Dedifferentiated amniotic fluid mesenchymal stem cell (primary cell): ENCODE data around the gene B3GALT6.

Source experiments
- DNase-seq: peaks from one replicate; pipeline ENCODE4 v3.0.0-alpha.2; 2016; ENCODE audit errors: extremely low spot score

The B3GALT6 gene

GRCh38 chr1:1215881-1216605 is 16.0 kb upstream of the B3GALT6 start:
- no peak for DNase-seq

- DNase-seq, result no peak
Measured at GRCh38 chr1:1216770-1217620, 15.0 kb upstream of the B3GALT6 start.

GRCh38 chr1:1217621-1218523 is 14.2 kb upstream of the B3GALT6 start:
- no peak for DNase-seq

GRCh38 chr1:1218524-1219200 is 13.4 kb upstream of the B3GALT6 start:
- DNase-seq, result no peak

GRCh38 chr1:1219341-1219740 is 12.7 kb upstream of the B3GALT6 start:
- no peak for DNase-seq

GRCh38 chr1:1220197-1220596 is 11.8 kb upstream of the B3GALT6 start:
- DNase-seq, result no peak

GRCh38 chr1:1221887-1222574 is 10.0 kb upstream of the B3GALT6 start:
- no peak for DNase-seq

- no peak for DNase-seq
Measured at GRCh38 chr1:1222575-1223225, 9.3 kb upstream of the B3GALT6 start.

GRCh38 chr1:1223321-1223720 is 8.7 kb upstream of the B3GALT6 start:
- no peak for DNase-seq

GRCh38 chr1:1223891-1224290 is 8.1 kb upstream of the B3GALT6 start:
- no peak for DNase-seq

- no peak for DNase-seq
Measured at GRCh38 chr1:1225238-1225845, 6.7 kb upstream of the B3GALT6 start.

GRCh38 chr1:1225913-1226312 is 6.1 kb upstream of the B3GALT6 start:
- DNase-seq, result no peak

GRCh38 chr1:1226566-1227362 is 5.3 kb upstream of the B3GALT6 start:
- no peak for DNase-seq

- no peak for DNase-seq
Measured at GRCh38 chr1:1227386-1227785, 4.7 kb upstream of the B3GALT6 start.

- DNase-seq, result no peak
Measured at GRCh38 chr1:1228187-1228586, 3.9 kb upstream of the B3GALT6 start.

GRCh38 chr1:1228596-1229321 is 3.3 kb upstream of the B3GALT6 start:
- DNase-seq, result no peak

GRCh38 chr1:1229770-1230169 is 2.3 kb upstream of the B3GALT6 start:
- no peak for DNase-seq

GRCh38 chr1:1230656-1231399 is 1.2 kb upstream of the B3GALT6 start:
- DNase-seq, result peak; percentile 23
